DND-41 (cell line): ENCODE measurements around the gene GPHN.
"Not testable (repeated sequence)": the region's sequence is repeated elsewhere in the genome, so short reads cannot be mapped to it uniquely, and the experiment has no call there.

Experiments used
- CTCF ChIP-seq: IDR thresholded peaks from 2 replicates; pipeline ENCODE4 v1.5.1; 2012; ENCODE audit warnings: borderline replicate concordance, low read length, moderate library complexity, mild to moderate bottlenecking; ENCODE audit not compliant: poor library complexity, severe bottlenecking; ENCODE audit errors: extremely low read depth
- EZH2 ChIP-seq: IDR thresholded peaks from 3 replicates; pipeline ENCODE4 v1.6.1; 2012; ENCODE audit warnings: borderline replicate concordance, low read depth, mild to moderate bottlenecking, moderate library complexity, low read length, inconsistent platforms; ENCODE audit not compliant: severe bottlenecking

- not testable (repeated sequence) for TF ChIP-seq EZH2, CTCF
Observed at GRCh38 chr14:66502836-66503235, 5.1 kb upstream of the GPHN start.
